Daoy (cell line): ENCODE results near the gene KRTAP5-9. TPM values are rescaled to one million over a fixed set of nuclear protein-coding genes. Genes with fewer than 3 reads are reported as not detected.
A peak's percentile ranks its signal among the peaks of the same experiment; 100 is the strongest.
"Not testable (repeated sequence)": the region's sequence is repeated elsewhere in the genome, so short reads cannot be mapped to it uniquely, and the experiment has no call there.

Source experiments
- DNase-seq: peaks from one replicate; pipeline ENCODE4 v3.0.0-alpha.2; 2015; ENCODE audit warnings: low read depth
- total RNA-seq: library from RNA; depleted of rRNA; stranded (reverse); fragments of >200 nt; shearing (Covaris generic); gene quantifications from 2 replicates; pipeline ENCODE4 v1.2.3, GENCODE V29; 2014; rRNA removed

KRTAP5-9 gene, protein sequence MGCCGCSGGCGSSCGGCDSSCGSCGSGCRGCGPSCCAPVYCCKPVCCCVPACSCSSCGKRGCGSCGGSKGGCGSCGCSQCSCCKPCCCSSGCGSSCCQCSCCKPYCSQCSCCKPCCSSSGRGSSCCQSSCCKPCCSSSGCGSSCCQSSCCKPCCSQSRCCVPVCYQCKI
- not detected in 2 replicates for total RNA-seq

DNA sequence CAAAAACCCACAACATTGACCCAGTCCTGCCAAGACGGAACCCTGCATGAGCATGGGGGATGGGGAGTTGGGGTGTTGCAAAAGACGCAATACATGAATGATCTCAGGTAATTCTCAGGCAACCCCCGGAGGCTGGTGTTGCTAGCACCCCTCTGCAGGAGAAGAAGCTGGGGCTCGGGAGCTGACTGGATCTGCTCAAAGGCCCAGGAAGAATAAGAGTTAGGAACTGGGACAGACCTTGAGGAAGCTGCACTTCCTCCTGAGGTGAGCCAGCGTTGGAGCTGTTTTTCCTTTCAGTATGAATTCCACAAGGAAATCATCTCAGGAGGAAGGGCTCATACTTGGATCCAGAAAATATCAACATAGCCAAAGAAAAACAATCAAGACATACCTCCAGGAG, at the start of gene KRTAP5-9:
TSS of gene KRTAP5-9 (plus strand) at position 301 of the 400 bp plus-strand sequence. CDS start 238 bp downstream, outside the sequence.
- DNase-seq: no peak

DNA sequence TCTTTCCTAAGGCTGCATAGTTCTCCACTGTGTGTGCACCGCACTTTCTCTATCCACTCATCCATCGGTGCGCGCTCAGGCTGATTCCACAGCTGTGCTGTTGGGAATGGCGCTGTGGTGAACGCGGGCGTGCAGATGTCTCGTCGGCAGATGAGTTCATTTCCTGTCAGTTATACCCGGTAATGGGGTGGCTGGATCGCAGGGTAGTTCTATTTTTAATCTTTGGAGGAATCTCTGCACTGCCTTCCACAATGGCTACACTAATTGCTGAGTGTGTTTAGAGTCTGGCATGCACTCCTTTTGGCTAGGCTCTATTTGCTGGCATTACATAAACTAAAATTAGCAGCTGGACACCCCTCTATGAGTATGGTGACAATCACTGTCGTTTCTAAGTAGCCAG, 49.1 kb upstream of the KRTAP5-9 start:
- no peak for DNase-seq

DNA sequence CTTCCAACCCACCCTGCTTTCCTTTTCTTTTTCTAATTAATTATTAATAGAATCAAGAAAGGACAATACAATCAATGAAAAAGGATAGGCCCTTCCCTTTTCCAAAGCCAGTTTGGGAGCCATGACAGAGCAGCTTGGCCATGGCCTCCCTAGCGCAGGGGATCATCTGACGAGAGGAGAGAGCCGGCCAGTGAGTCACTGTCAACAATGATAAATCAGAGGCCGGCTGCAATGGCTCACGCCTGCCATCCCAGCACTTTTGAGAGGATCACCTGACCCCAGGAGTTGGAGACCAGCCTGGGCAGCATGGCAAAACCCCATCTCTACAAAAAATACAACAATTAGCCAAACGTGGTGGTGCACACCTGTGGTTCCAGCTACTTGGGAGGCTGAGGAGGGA, 48.7 kb upstream of the KRTAP5-9 start:
- DNase-seq: peak; percentile 21

DNA sequence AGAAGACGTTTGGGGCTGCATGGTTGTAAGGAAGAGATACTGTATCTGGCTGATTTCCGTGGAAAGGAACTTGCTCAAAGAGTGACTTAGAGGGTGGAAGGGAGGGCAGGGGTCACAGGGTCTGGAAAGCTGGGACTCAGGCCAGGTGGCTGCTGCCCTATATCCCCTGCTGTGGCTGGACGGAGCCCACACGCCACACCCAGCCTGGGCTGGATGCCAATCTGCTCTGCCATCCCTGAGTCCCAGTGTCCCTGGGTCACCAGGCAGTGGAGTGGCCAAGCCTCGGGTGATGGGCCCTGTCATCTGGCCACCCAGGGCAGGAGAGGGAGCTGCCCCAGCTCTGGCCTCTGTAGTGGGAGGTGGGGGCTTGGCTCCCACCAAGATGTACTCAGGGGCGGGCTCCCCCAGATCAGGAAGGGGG, 47.6 kb upstream of the KRTAP5-9 start:
- no peak for DNase-seq

DNA sequence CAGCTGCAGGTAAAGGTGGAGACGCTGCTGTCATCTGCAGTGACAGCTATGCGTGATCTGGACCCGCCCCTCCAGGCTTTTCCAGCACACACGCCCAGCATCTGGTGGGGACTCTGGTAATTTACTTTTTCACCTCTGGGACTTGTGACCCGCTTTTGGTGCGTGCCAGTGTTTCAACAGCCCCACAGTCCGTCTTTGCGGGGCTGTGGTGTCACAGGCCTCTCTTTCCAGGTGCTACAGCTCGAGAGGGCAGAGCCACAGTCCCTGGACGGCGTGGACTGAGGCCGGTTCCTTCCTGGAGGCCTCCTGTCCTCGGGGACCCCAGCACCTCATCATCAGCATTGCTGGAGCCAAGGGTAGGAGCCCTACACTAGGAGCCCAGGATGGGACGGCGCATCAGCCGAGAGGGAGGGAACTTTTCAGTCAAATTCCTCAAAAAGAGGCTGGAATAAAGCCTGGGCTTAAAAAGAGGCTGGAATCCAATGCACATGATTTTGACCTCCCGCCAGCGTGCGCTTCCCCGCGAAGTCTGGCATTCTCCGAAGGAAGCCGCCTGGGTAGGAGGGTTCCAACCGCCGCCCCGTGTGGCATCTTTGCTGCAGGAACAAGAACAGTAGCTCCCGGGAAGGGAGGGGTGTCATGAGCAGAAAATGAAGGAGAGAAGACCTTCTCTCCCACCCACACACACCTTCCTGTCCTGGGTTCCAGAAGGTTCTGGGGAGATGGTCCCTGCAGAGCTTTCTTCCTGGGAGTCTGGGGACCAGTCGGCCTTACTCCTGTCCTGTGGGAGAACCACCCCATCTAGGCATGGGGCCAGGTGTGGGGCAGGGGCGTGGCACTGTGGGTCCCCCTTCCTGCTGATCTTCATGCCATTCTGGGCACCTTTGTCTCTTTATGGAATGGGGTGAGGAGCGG, 46.9 kb upstream of the KRTAP5-9 start:
- no peak for DNase-seq

DNA sequence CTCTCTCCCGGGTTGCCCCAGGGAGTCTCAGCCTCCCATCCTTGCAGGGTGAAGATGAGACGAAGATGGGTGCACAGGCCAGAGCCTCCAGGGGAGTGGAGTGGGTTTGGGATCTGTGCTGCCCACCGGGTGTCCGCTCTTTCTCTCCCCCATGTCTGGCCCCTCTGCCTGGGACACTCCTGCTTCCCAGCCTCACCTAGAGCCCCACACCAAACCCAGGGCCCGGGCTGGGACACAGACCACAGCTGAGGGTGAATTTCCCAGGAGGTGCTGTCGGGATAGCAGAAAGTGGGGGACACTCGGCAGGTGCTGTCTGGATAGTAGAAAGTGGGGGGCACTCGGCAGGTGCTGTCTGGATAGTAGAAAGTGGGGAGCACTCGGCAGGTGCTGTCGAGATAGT, 46.2 kb upstream of the KRTAP5-9 start:
- no peak for DNase-seq

DNA sequence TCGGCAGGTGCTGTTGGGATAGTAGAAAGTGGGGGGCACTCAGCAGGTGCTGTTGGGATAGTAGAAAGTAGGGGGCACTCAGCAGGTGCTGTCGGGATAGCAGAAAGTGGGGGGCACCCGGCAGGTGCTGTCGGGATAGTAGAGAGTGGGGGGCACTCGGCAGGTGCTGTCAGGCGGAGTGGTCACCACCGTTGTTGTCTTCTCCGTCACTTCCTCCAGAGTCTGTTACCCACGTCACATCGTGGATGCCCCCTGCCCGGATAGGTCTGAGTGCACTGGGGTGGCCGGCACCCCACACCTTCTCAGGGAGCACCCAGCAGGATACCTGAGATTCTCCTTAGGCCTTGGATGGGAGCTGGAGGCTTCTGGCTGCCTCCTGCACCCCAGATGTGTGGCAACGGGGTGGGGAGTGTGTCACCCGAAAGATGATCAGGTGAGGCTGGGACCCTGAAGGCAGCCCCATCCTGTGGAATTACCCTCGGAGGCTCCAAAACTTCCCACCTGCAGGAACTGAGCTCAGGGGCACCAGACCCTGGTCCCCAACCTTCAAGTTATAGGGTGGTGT, 45.3 kb upstream of the KRTAP5-9 start:
- no peak for DNase-seq

DNA sequence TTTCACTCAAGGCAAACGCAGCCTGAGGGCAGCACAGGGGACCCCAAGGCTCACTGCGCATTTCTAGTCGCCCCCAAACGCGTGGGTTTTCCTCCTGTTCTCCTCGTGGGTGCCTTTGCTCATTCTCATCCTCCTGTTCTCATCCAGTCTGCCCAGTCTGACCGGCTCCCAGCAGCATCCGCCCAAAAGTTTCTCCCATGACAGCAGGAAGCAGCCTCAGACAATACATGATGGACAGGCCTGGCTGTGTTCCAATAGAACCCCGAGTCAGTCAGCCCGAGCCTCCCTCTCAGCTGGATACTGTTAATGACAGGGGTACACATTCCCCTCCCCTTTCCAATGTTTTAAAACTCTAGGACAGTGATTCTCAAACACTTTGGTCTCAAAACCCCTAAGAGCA, 43.7 kb upstream of the KRTAP5-9 start:
- DNase-seq: no peak

DNA sequence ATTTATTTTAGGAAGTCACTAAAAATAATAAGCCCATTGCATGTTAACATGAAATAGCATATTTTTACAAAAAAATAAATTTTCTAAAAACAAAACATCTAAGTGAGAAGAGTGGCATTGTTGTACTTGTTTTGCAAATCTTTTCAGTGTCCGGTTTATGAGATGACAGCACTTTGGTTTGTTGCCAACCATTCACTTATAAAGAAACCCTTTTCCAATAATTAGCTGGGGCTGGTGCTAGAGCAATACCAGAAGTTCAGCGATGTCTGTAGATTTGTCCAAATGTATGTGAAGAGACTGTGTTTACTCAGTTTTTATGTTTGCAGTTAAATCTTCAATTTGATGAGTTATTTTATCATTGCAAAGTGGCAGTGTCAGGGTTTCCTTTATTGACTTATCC, 43.2 kb upstream of the KRTAP5-9 start:
- no peak for DNase-seq

DNA sequence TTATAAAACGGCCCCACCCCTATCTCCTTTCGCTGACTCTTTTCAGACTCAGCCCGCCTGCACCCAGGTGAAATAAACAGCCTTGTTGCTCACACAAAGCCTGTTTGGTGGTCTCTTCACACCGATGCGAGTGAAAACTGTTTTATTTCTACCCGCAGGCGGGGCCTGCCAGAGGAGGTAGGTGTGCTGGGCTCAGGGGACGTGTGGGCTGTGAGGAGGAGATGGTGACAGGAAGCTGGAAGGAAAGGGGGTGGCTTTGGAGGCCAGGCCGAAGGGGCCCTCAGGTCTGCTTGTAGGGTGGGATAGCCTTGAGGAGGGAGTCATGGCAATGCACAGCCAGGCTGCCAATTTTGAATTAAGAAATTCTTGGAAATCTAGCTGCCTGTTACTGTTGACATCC, 42.4 kb upstream of the KRTAP5-9 start:
- no peak for DNase-seq

DNA sequence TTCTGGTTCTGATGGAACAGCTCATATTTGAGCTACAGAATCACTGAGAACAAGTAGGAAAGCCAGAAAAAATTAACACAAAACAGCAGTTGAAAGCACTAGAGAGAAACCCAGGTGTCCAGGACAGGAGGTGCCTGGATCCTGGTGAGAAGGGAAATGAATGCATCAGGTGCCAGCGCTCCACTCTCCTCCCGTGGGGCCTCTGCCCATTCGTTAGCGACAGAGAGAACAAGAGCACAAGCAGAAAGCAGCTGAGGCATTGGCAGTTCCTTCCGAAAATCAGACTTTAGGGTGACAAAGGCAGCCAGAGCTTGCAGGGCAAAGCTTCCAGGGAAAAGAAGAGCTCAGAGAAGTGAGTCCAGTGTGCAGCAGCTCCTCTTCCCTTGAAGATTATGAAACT, 41.1 kb upstream of the KRTAP5-9 start:
- no peak for DNase-seq

DNA sequence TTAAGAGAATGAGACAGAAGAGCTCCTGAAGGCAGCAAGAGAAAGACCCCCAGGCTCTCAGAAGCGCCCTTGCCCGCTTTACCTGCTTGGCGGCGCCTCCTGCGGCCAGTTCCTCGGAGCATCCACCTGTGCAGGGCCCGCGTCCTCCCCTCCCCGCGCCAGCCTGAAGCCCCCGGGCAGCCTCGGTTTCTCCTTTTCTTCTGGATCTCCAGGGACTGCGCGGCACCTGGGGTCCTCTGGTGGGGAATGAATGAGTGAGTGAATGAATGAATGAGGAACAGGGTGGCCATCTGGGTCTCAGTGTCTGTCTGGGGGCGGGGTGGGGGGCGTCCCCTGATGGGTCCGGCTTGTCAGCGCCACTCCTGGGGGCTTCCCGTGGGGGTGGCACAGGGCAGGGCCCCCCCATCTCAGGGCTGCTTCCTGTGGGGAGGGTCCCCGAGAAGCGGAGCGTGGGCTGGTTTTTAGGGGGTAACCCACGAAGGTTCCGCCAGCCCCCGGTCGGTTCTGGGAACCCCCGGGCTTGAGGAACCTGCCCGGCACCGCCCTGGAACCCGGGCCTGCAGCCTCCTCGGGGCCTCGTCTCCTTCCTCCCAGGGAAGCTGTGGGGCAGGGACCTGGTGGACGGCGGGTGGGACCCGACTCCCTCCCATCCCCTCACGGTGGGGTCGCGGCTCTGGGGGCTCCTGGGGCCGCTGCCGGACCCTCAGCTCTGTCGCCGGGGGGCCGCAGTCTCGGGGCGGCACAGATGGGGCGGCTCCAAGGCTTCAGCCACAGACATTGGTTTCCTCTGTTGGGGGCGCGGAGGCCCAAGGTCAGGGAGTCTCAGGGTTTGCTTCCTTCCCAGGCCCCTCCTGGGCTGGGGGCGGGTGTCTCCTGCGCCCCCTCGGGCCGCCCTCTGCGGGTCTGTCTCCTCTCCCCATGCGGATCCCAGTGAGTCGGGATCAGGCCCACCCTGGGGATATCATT, 29.4 kb upstream of the KRTAP5-9 start:
- no peak for DNase-seq

DNA sequence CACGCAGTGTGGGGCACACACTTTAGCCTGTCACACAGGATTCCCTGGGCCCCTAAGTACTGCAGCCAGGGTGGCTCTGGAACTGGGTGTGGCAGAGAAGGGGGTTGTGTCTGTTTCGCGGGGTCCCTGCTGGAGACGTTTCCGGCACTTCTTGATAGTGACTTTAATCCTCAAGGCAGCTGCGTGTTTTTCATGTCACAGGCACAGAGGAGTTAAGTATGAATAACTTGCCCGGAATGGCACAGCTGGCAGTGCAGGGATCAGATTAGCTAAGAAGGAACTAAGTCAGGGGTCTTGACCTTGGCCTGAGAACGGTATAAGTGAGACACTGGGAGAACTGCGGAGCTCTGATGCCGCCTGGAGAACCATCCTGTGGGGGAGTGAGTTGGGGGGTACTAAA, 28.7 kb upstream of the KRTAP5-9 start:
- DNase-seq: no peak

DNA sequence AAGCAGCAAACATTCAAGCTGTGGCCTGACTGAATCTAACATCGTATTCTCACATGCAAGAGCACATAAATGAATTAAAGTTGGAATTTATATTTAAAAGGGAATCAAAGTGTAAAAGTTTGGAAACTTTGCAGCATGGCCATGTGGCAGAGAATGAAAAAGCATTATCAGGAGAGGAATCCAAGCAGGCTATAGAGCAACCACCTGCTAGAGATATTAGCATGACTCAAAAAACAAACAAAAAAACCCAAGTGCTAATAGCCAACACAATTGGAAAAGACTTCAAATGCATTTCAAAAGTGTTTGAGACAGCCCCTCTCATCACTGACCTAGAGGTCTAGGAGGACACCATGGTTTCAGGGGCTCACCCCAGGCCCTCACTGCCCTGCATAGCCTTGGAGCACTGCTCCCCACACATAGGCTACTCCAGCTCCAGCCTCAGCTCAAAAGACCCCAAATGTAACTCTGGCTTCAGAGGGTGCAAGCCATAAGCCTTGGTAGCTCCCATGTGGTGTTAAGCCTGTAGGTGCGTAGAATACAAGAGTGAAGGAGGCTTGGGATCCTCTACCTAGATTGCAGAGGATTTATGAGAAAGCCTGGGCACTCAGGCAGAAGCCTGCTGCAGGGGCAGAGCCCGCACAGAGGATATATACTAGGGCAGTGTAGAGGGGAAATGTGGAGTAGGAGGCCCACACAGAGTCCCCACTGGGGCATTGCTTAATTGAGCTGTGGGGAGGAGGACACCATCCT, 22.9 kb upstream of the KRTAP5-9 start:
- DNase-seq: no peak

DNA sequence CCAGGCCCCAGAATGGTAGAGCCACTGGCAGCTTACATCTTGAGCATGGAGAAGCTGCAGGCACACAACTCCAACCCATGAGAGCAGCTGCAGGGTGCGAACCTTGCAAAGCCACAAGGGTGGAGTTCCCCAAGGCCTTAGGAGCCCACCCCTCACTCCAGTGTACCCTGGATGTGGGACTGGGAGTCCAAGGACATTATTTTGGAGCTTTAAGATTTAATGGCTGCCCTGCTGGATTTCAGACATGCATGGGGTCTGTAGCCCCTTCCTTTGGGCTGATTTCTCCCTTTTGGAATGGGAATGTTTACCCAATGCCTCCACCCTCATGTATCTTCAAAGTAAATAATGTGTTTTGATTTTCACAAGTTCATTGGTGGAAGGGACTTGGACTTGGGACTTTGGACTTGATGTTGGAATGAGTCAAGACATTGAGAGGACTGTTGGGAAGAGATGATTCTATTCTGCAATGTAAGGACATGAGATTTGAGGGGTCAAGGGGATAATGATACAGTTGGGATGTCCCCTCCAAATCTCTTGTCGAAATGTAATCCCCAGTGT, 22.2 kb upstream of the KRTAP5-9 start:
- DNase-seq: no peak

DNA sequence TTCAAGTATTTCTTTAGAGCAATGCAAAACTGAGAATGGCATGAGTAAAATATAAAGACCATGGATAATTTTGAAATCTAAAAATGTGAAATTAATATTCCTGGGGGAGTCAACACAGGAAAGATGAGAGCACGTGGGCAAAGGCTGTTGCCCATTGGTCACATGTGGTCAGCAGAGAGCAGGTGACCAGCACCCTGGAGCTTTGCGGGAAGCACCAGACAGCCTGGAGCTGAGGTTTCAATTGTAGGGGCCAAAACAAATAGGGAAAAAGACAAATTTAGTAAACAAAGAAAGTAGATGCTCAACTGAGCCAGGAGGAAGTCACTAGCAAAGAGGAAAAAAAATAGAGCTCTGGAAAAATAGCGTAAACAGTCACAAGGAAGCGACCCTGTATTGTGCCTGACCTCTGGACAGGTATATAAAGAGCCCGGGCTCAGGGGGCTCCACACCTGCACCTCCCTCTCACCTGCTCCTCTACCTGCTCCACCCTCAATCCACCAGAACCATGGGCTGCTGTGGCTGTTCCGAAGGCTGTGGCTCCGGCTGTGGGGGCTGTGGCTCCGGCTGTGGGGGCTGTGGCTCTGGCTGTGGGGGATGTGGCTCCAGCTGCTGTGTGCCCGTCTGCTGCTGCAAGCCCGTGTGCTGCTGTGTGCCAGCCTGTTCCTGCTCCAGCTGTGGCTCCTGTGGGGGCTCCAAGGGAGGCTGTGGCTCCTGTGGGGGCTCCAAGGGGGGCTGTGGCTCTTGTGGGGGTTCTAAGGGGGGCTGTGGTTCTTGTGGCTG, 21.2 kb upstream of the KRTAP5-9 start, which contains the start of gene KRTAP5-7:
TSS of gene KRTAP5-7 (plus strand) at position 472 of the 780 bp plus-strand sequence. CDS start at position 506, 34 bp downstream.
- not testable (repeated sequence) for DNase-seq

DNA sequence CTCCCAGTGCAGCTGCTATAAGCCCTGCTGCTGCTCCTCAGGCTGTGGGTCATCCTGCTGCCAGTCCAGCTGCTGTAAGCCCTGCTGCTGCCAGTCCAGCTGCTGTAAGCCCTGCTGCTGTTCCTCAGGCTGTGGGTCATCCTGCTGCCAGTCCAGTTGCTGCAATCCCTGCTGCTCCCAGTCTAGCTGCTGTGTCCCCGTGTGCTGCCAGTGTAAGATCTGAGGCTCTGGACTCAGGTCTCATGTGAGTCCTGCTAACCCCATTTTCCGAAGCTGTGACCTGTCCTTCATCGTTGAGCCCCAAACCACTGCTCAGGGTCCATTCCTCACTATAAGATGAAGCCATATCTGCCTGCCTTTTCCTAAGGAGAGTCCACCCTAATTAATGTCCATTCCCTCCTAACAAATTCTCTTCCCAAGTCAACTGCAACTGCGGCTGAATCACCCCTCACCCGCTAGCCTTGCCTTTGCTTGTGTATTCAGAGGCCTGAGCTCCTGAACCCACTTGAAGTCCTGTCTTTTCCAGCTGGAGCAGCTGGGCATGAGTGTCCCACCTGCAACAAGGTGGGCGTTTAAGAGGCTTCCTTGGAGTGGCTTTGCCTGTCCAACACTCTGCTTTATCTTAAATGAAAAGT, 20.5 kb upstream of the KRTAP5-9 start:
- no peak for DNase-seq

DNA sequence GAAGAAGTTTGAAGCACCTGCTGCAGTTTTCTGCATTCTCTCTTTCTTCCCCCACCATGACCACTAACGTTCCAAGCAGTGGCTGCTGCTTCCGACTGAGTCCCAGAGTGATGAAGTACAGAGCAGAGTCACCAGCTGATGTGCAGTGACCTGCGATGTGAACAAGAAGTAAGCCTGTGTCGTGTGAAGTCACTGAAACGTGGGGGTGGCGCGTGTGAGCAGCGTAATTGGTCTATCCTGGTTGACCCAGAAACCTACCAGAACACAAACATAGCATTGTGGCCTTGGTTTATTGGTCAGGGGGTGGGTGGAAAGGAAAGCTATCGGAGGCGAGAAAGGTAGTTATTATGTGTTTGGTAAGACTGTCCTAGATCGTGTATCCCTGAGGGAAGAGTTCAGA, 17.6 kb upstream of the KRTAP5-9 start:
- DNase-seq: no peak

DNA sequence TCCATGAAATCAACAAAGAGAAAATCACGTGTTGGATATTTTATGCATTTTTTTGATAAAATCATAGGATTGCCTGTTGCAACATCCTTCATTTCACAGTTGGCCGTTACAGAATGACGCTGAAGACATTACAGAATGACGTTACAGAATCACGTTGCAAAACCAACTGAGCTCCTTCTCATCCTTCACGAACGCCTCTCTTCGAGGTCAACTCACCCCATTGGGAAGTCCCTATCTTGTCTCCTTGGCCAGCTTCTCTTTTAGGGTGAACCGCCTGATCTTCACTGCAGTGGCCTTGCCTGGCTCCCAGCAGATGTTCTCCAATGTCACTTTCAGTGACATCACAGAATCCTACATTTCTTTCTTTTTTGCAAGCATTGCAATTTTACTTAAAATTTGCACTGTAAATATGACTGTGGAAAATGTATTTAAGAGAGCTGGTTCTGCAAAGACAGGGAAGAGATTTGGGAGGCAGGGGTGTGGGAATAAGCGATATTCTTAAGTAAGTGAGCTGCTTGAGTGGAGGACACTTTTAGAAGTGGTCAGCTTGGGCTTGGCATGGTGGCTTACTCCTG, 16.1 kb upstream of the KRTAP5-9 start:
- no peak for DNase-seq
